GM12878 (cell line): ENCODE data around the gene LRIT1. TPM values are rescaled to one million over a fixed set of nuclear protein-coding genes. Genes with fewer than 3 reads are reported as not detected.

Source experiments
- ESRRA ChIP-seq: IDR thresholded peaks from 2 replicates; pipeline ENCODE4 v1.6.1; 2012; ENCODE audit warnings: mild to moderate bottlenecking, low read length, improper control_type of control experiment
- IRF4 ChIP-seq: IDR thresholded peaks from 2 replicates; pipeline ENCODE4 v1.6.1; 2011; ENCODE audit warnings: low read depth, low read length
- MAX ChIP-seq: IDR thresholded peaks from 2 replicates; pipeline ENCODE4 v1.6.1; 2012; ENCODE audit warnings: low read depth, low read length, improper control_type of control experiment
- MLLT1 ChIP-seq: fragments of 450-650 bp; IDR thresholded peaks from 2 replicates; pipeline ENCODE4 v1.6.1; 2016; ENCODE audit warnings: mild to moderate bottlenecking
- RAD51 ChIP-seq: fragments of 450-650 bp; IDR thresholded peaks from 2 replicates; pipeline ENCODE4 v1.6.1; 2016; ENCODE audit warnings: moderate library complexity, mild to moderate bottlenecking, inconsistent platforms
- RB1 ChIP-seq: fragments of 450-650 bp; formaldehyde crosslinking; IDR thresholded peaks from 2 replicates; pipeline ENCODE4 v1.6.1; 2017; ENCODE audit warnings: mild to moderate bottlenecking, borderline replicate concordance
- SRF ChIP-seq, 2 experiments: IDR thresholded peaks; 2 replicates each; pipeline ENCODE4 v1.6.1; 2011; ENCODE audit warnings: low read depth in 2 of 2, low read length in 2 of 2, mild to moderate bottlenecking in 1 of 2, moderate library complexity in 1 of 2
- TCF12 ChIP-seq: IDR thresholded peaks from 2 replicates; pipeline ENCODE4 v1.6.1; 2011; ENCODE audit warnings: low read depth, mild to moderate bottlenecking, low read length
- ZBTB11 ChIP-seq: fragments of 450-650 bp; formaldehyde crosslinking; IDR thresholded peaks from 2 replicates; pipeline ENCODE4 v1.5.0; 2022; ENCODE audit warnings: mild to moderate bottlenecking, missing genetic modification characterization
- ZNF592 ChIP-seq: fragments of 450-650 bp; IDR thresholded peaks from 2 replicates; pipeline ENCODE4 v1.6.1; 2017; ENCODE audit warnings: mild to moderate bottlenecking, moderate library complexity
- polyA plus RNA-seq, 11 experiments: library from polyadenylated mRNA; depleted of rRNA in 4 of 11; unstranded in 6 of 11; stranded (reverse) in 5 of 11; fragments of >200 nt; fragmentation: Nextera tagmentation in 4 of 11; fragmentation: Illumina TruSeq in 1 of 11; extraction: Ambion mirVana in 4 of 11; extraction: Trizol in 1 of 11; gene quantifications; 1 replicate in 1 of 11; 2 replicates in 10 of 11; pipeline versions ENCODE4 v1.2.1 to v1.2.3, GENCODE V29; 2011 to 2016; ENCODE audit warnings: inconsistent platforms in 2 of 11, missing spikeins in 2 of 11, low read depth in 1 of 11
- total RNA-seq, 4 experiments: library from RNA; depleted of rRNA in 3 of 4; stranded (reverse); fragments of >200 nt in 3 of 4; fragmentation: Illumina TruSeq in 1 of 4; extraction: Trizol in 1 of 4; gene quantifications; 2 replicates each; pipeline versions ENCODE4 v1.2.1 to v1.2.3, GENCODE V29; 2013 to 2021

Gene LRIT1
- total and polyA plus RNA-seq, 10 of the 15 experiments (the other 5 are each of a cell fraction or from before 2014, with no cell fraction given): not detected

- TF ChIP-seq ZBTB11 (CRISPR knock-in tag) (no peak), RB1 (no peak), SRF (IDR thresholded peaks at IDR 0.05; ENCODE audit: low read depth in 2 of 2, low read length in 2 of 2) (no peak), ESRRA (no peak), TCF12 (no peak), MLLT1 (no peak), MAX (no peak), RAD51 (no peak), ZNF592 (no peak), IRF4 (no peak)
- TF ChIP-seq, all 136 proteins: peak for 0
These were observed 16.8 kb upstream of the LRIT1 start (continued) for GRCh38 chr10:84258034-84258695.
